Lower leg skin (tissue), 3 donors: Measurements from ENCODE around the gene PROX1.

ENCODE experiments used
- CTCF ChIP-seq, 3 donors: fragments of 450-650 bp; IDR thresholded peaks; one replicate each; pipeline ENCODE4 v1.5.1; 2016; ENCODE audit warnings: antibody characterized with exemption in 3 of 3, mild to moderate bottlenecking in 3 of 3, moderate library complexity in 2 of 3
- POLR2A ChIP-seq, 2 donors: fragments of 450-650 bp; IDR thresholded peaks; one replicate each; pipeline ENCODE4 v1.6.1; 2016 to 2017; ENCODE audit warnings: antibody characterized with exemption in 2 of 2, mild to moderate bottlenecking in 1 of 2, moderate library complexity in 1 of 2

GRCh38 chr1:213953806-213954205 lies 34.0 kb upstream of the PROX1 start:
- TF ChIP-seq CTCF (IDR thresholded peaks at IDR 0.05) = no peak
- no peak for TF ChIP-seq POLR2A (IDR thresholded peaks at IDR 0.05)
